HEK293T (cell line): ENCODE measurements around the gene CDHR3.
A peak's percentile ranks its signal among the peaks of the same experiment; 100 is the strongest.

Experiments
- CTCF ChIA-PET: fragments of 350-600 bp; formaldehyde crosslinking; extraction: SDS; loops from one replicate; lab custom pipeline; 2021; ENCODE audit warnings: antibody characterized with exemption, inconsistent platforms; lab: Yijun Ruan, JAX
- POLR2A ChIA-PET: fragments of 350-600 bp; formaldehyde crosslinking; extraction: SDS; loops from one replicate; lab custom pipeline; 2020; ENCODE audit warnings: antibody characterized with exemption, inconsistent platforms; lab: Yijun Ruan, JAX
- DNase-seq: peaks from one replicate; pipeline ENCODE4 v3.0.0; 2012; ENCODE audit warnings: mixed read lengths; ENCODE audit errors: extremely low spot score
- ARNT ChIP-seq: fragments of 450-650 bp; IDR thresholded peaks from 2 replicates; pipeline ENCODE4 v1.6.1; 2017; ENCODE audit warnings: mild to moderate bottlenecking
- BHLHE40 ChIP-seq: fragments of 450-650 bp; IDR thresholded peaks from 2 replicates; pipeline ENCODE4 v1.6.1; 2016; ENCODE audit warnings: mild to moderate bottlenecking, moderate library complexity, borderline replicate concordance
- CTBP1 ChIP-seq: fragments of 450-650 bp; IDR thresholded peaks from 2 replicates; pipeline ENCODE4 v1.6.1; 2016; ENCODE audit warnings: borderline replicate concordance
- ELF4 ChIP-seq: fragments of 450-650 bp; IDR thresholded peaks from 2 replicates; pipeline ENCODE4 v1.6.1; 2017; ENCODE audit warnings: antibody characterized with exemption
- FOXA1 ChIP-seq: fragments of 450-650 bp; IDR thresholded peaks from 2 replicates; pipeline ENCODE4 v1.6.1; 2016; ENCODE audit warnings: mild to moderate bottlenecking
- FOXK2 ChIP-seq: fragments of 450-650 bp; IDR thresholded peaks from 2 replicates; pipeline ENCODE4 v1.6.1; 2016; ENCODE audit warnings: mild to moderate bottlenecking
- FOXM1 ChIP-seq: fragments of 450-650 bp; IDR thresholded peaks from 2 replicates; pipeline ENCODE4 v1.6.1; 2017; ENCODE audit warnings: mild to moderate bottlenecking, borderline replicate concordance
- HDGF ChIP-seq: fragments of 450-650 bp; IDR thresholded peaks from 2 replicates; pipeline ENCODE4 v1.6.1; 2017; ENCODE audit warnings: antibody characterized with exemption, borderline replicate concordance
- L3MBTL2 ChIP-seq: fragments of 450-650 bp; conservative IDR thresholded peaks from 2 replicates; pipeline ENCODE4 v1.6.1; 2016; ENCODE audit warnings: mild to moderate bottlenecking
- LEF1 ChIP-seq: fragments of 450-650 bp; IDR thresholded peaks from 2 replicates; pipeline ENCODE4 v1.6.1; 2017; ENCODE audit warnings: mild to moderate bottlenecking, borderline replicate concordance
- NFRKB ChIP-seq: fragments of 450-650 bp; IDR thresholded peaks from 2 replicates; pipeline ENCODE4 v1.6.1; 2016; ENCODE audit warnings: mild to moderate bottlenecking, moderate library complexity
- SP1 ChIP-seq: fragments of 450-650 bp; IDR thresholded peaks from 2 replicates; pipeline ENCODE4 v1.6.1; 2017
- SUZ12 ChIP-seq: fragments of 450-650 bp; IDR thresholded peaks from 2 replicates; pipeline ENCODE4 v1.6.1; 2016; ENCODE audit warnings: mild to moderate bottlenecking
- TARDBP ChIP-seq: fragments of 450-650 bp; IDR thresholded peaks from 2 replicates; pipeline ENCODE4 v1.6.1; 2016
- ZNF384 ChIP-seq: fragments of 450-650 bp; IDR thresholded peaks from 2 replicates; pipeline ENCODE4 v1.6.1; 2016
- TF ChIP-seq, protein P1 (sequence below): fragments of 450-650 bp; IDR thresholded peaks from 2 replicates; pipeline ENCODE4 v1.6.1; 2016

Gene CDHR3

DNA sequence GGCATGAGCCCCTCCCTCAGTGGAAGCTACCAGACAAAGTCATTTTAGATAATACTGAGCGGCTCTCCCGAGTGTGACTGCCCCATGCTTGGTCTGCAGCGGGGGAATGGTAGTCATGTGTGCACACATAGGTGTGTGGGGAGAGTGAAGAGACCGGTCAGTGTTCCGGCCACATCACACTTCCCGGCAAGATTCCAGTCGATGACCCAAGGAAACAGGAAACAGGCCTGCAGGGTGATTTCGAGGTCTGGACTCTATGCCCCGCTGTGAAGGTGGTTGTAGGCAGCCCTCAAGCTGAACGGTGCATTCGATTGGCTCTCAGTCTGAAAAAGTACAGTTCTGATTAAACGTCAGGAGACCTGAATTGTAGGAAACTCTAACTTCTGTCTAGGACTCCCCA is 75.9 kb downstream of the CDHR3 start:
- no peak for DNase-seq
- TF ChIP-seq FOXM1 (no peak), FOXK2 (no peak), L3MBTL2 (no peak), CTBP1 (no peak), TARDBP (no peak), LEF1 (no peak), ZNF384 (no peak), NFRKB (no peak), SUZ12 (no peak)
- TF ChIP-seq, protein P1, sequence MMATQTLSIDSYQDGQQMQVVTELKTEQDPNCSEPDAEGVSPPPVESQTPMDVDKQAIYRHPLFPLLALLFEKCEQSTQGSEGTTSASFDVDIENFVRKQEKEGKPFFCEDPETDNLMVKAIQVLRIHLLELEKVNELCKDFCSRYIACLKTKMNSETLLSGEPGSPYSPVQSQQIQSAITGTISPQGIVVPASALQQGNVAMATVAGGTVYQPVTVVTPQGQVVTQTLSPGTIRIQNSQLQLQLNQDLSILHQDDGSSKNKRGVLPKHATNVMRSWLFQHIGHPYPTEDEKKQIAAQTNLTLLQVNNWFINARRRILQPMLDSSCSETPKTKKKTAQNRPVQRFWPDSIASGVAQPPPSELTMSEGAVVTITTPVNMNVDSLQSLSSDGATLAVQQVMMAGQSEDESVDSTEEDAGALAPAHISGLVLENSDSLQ, result no peak
- POLR2A ChIA-PET, result no interaction called here
- CTCF ChIA-PET, result interaction anchor here (0.6 kb wide), 1 partner anchor 269 kb away, joined by 4 read pairs; no protein-coding TSS in a partner anchor

DNA sequence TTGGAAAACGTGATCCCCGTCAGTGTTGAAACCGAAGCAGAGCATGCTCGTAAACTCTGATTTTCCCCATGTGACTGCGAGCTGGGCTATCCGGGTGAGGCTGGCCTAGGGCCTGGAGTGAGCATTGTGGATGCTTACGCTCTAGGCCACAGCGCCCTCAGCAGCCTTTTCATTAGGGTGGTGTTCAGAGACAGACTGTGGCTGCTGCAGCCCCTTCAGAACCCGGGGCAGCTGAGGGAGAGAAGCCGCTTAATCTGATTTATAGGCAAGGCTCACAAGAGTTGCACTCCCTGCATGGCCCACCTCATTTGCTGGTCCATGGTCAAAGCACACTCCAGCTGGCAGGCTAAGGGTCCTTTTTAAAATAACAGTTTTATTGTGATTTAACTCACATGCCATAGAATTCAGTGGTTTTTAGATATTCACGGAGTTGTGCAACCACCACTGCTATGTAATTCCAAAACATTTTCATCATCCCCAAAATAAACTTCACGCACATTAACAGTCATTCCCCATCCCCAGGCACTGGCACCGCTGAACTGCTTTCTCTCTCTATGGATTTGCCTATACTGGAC is 76.5 kb downstream of the CDHR3 start:
- CTCF ChIA-PET, result interaction anchor here (0.7 kb wide), 1 partner anchor 20 kb away, joined by 3 read pairs; no protein-coding TSS in a partner anchor
- POLR2A ChIA-PET, result no interaction called here
- DNase-seq, result no peak
- TF ChIP-seq ZNF384 (no peak), BHLHE40 (no peak), ELF4 (no peak), L3MBTL2 (no peak), NFRKB (no peak), TARDBP (no peak), LEF1 (no peak), FOXM1 (no peak), CTBP1 (no peak), HDGF (no peak), SUZ12 (no peak), FOXA1 (no peak), SP1 (no peak), ARNT (no peak), FOXK2 (no peak)
- TF ChIP-seq, protein P1, result no peak

DNA sequence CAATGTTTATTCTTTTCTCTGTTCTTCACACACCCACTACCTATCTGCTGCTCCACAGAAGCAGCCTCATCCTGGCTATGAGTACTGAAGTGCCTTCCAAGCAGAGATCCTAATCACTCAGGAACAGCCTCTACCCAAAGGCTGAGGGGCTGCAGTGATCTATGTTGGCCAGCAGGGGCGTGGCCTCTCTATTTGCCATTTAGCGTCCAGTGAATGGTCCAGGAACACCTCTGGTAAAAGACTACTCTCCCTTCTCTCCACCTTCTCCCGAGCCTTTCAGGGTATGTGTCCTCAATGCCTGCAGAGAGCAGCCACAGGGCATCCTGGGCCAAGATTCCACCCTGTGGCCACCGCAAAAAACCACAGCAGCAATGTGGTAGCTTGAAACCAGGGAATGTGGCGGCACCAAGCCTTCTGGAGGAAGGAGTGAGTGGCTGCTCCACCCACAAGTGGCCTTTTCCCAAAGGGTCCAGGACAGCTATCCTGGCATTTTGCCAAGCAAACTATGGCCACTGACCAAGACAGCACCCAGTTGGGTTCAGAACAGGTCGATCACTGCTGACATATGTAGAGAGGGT is 78.2 kb downstream of the CDHR3 start:
- ChIA-PET CTCF (interaction anchor here (0.6 to 1.9 kb wide), 5 partner anchors 118 to 386 kb away, joined by 3 to 5 read pairs (median 3); no protein-coding TSS in a partner anchor), POLR2A (no interaction called here)
- DNase-seq, result peak; percentile 78
- TF ChIP-seq LEF1 (no peak), NFRKB (no peak)

DNA sequence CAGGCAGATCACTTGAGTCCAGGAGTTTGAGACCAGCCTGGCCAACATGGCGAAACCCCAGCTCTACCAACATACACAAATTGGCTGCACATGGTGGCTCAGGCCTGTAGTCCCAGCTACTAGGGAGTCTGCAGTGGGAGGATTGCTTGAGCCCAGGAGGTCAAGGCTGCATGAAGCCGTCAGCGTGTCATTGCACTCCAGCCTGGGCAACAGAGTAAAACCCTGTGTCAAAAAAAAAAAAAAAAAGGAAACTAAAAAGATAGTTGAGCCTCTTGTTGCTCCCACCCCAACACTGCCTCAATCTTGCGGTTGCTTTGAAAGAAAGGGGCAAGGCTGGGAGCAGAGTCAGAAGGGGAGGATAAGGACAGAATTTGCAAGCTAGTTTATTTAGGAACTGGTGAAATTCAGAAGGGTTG is 79.1 kb downstream of the CDHR3 start:
- ChIA-PET POLR2A (no interaction called here), CTCF (interaction anchor here (0.6 to 1.9 kb wide), 8 partner anchors 9 to 1888 kb away, joined by 3 to 7 read pairs (median 4); no protein-coding TSS in a partner anchor)
- TF ChIP-seq ARNT, result no peak
- TF ChIP-seq FOXK2, result no peak
- TF ChIP-seq BHLHE40, result no peak
- no peak for TF ChIP-seq LEF1
- TF ChIP-seq NFRKB, result no peak
- TF ChIP-seq HDGF, result no peak
- no peak for TF ChIP-seq L3MBTL2
- TF ChIP-seq SUZ12, result no peak
- TF ChIP-seq SP1, result no peak
- no peak for TF ChIP-seq ELF4
- no peak for TF ChIP-seq FOXA1
- TF ChIP-seq ZNF384, result no peak
- TF ChIP-seq, protein P1, result no peak
- no peak for TF ChIP-seq TARDBP
- no peak for TF ChIP-seq FOXM1
- no peak for DNase-seq

DNA sequence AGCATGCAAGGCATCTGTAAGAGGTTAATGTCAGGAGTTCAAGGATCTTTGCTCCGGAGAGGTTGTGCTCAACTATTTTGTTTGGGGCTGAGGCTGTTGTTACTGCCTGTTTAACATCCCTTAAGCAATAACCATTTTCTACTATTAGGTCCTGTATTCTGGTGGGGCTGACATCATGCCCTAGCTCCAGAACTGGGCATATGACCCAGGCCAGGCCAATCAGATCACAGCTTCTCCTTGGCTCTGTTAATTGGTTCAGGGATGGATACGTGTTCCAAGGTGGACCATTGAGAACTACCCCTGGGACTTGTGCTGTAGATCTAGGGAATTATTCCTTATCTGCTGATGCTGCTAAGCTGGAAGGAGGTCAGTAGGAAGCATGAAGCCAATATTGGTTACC is 82.1 kb downstream of the CDHR3 start:
- ChIA-PET CTCF (interaction anchor here (0.5 kb wide), 1 partner anchor 24 kb away, joined by 3 read pairs; no protein-coding TSS in a partner anchor), POLR2A (no interaction called here)
- TF ChIP-seq NFRKB (no peak), BHLHE40 (no peak), ARNT (no peak), SP1 (no peak), TARDBP (no peak)
- TF ChIP-seq, protein P1, result no peak
- DNase-seq, result no peak

DNA sequence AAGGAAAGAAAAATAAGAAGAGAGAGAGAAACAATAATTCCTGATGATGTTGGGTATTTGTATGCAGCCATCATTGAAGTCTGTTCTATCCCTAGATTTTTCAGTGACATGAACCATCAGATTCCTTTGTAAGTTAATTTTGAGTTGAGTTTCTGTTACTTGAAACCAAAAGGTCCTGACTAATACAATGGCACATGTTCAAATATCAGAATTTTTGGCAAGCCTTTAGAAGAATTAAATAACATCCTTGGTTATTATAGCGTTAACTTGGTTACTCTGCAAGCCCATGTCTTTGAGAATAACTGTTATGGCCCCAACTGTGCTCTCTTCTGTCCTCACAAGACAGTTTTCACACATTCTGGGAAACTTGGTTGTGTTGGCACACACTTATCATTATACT is 82.5 kb downstream of the CDHR3 start:
- ChIA-PET CTCF (interaction anchor here (0.5 kb wide), 1 partner anchor 24 kb away, joined by 3 read pairs; no protein-coding TSS in a partner anchor), POLR2A (no interaction called here)
- TF ChIP-seq FOXA1 (no peak), FOXM1 (no peak), SP1 (no peak), LEF1 (no peak), SUZ12 (no peak), ELF4 (no peak), ZNF384 (no peak), NFRKB (no peak), TARDBP (no peak), BHLHE40 (no peak), CTBP1 (no peak), HDGF (no peak), L3MBTL2 (no peak), ARNT (no peak), FOXK2 (no peak)
- TF ChIP-seq, protein P1, result no peak
- DNase-seq, result no peak
